Activated CD8-positive, alpha-beta T cell treated with anti-CD3 and anti-CD28 coated beads, Interleukin-2, amount 10 ng/mL, durations not matched to agents 7 days and 5 days (primary cell): Measurements from ENCODE around the gene ERCC6L2. TPM values are rescaled to one million over a fixed set of nuclear protein-coding genes. Genes with fewer than 3 reads are reported as not detected.
A peak's percentile ranks its signal among the peaks of the same experiment; 100 is the strongest.

Source experiments
- ATAC-seq: fragments of 150-1000 bp; cut with Tn5 transposase; one replicate; pipeline ENCODE4 v1.10.0; 2021; ENCODE audit warnings: moderate library complexity
- CTCF ChIA-PET: fragments of 350-600 bp; sonication (Branson Sonifier 250); formaldehyde crosslinking; loops from one replicate; lab custom pipeline; 2021; ENCODE audit warnings: antibody characterized with exemption; lab: Charles Lee
- POLR2A ChIA-PET: fragments of 350-600 bp; sonication (Branson Sonifier 250); formaldehyde crosslinking; loops from one replicate; lab custom pipeline; 2021; ENCODE audit warnings: antibody characterized with exemption; lab: Charles Lee
- DNase-seq: peaks from one replicate; pipeline ENCODE4 v3.0.0-alpha.2; 2020
- H3K27ac Mint-ChIP-seq: one replicate; pipeline ENCODE4 v1.8.0; 2021; ENCODE audit warnings: mild to moderate bottlenecking, mixed read lengths
- H3K27me3 Mint-ChIP-seq: one replicate; pipeline ENCODE4 v1.8.0; 2021; ENCODE audit warnings: low read depth, mixed read lengths
- H3K36me3 Mint-ChIP-seq: one replicate; pipeline ENCODE4 v1.8.0; 2021; ENCODE audit warnings: low read depth, mixed read lengths
- H3K4me1 Mint-ChIP-seq: one replicate; pipeline ENCODE4 v1.8.0; 2021; ENCODE audit warnings: low read depth, mixed read lengths
- H3K4me3 Mint-ChIP-seq: one replicate; pipeline ENCODE4 v1.8.0; 2021; ENCODE audit warnings: mild to moderate bottlenecking, mixed read lengths
- H3K9me3 Mint-ChIP-seq: one replicate; pipeline ENCODE4 v1.8.0; 2022; ENCODE audit warnings: mixed read lengths; ENCODE audit not compliant: insufficient read depth
- total RNA-seq, 2 experiments: library from RNA; stranded (reverse); gene quantifications; one replicate each; pipeline ENCODE4 v1.2.3, GENCODE V29; 2021

Gene ERCC6L2
- total RNA-seq, 2 experiments from 2014 or later, result 32.2 to 33.1 TPM

DNA sequence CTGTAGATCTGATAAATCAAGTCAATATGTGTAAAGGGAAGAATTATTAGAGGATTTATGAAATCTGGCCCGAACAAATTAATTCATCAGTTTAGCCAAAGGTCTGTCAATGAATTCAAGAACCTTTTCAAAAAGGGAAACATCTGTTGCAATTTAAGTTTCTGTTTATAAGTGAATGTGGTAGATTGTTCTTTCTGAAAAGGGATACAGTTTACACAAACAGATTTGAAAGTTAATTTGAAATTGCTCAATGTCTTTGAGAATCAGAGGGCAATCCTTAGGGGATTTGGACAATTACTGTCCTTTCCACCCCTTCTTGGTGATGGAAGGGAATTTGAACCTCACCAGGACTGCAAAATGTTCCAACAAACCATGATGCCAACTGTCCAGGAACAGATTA lies 29.7 kb upstream of the ERCC6L2 start:
- Mint-ChIP-seq H3K4me3 (no peak overlapping the region), H3K36me3 (peaks cover 19% of the 10 kb centered on the region), H3K27ac (no peak overlapping the region), H3K27me3 (peaks cover 5% of the 10 kb centered on the region), H3K9me3 (peaks cover 12% of the 10 kb centered on the region), H3K4me1 (no peaks in the 10 kb centered on the region)
- CTCF ChIA-PET, result no interaction called here
- ATAC-seq (no peak), DNase-seq (no peak)
- POLR2A ChIA-PET, result no interaction called here

DNA sequence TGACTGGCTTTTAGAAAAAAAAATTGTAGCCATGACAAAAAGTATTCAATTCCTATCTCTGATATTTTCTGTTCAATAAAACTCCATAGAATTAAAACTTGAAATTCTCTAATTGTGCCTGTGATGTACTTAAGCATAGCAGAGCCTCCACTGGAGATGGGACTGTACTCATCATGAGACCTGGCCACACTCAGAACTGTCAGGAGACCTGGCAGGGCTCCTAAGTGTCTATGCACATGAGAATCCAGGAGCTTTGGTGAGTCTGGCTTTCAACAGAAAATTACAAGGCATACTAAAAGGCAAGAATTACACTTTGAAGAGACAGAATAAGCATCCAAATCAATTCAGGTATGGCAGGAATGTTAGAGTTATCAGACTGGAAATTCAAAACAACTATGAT lies 26.7 kb upstream of the ERCC6L2 start:
- no peaks in the 10 kb centered on the region for H3K27me3 Mint-ChIP-seq
- DNase-seq (no peak), ATAC-seq (no peak)
- ChIA-PET POLR2A (no interaction called here), CTCF (no interaction called here)
- H3K9me3 Mint-ChIP-seq, result peaks cover 12% of the 10 kb centered on the region
- no peak overlapping the region for H3K4me3 Mint-ChIP-seq
- peaks cover 24% of the 10 kb centered on the region for H3K36me3 Mint-ChIP-seq
- no peak overlapping the region for H3K27ac Mint-ChIP-seq
- peaks cover 15% of the 10 kb centered on the region for H3K4me1 Mint-ChIP-seq

DNA sequence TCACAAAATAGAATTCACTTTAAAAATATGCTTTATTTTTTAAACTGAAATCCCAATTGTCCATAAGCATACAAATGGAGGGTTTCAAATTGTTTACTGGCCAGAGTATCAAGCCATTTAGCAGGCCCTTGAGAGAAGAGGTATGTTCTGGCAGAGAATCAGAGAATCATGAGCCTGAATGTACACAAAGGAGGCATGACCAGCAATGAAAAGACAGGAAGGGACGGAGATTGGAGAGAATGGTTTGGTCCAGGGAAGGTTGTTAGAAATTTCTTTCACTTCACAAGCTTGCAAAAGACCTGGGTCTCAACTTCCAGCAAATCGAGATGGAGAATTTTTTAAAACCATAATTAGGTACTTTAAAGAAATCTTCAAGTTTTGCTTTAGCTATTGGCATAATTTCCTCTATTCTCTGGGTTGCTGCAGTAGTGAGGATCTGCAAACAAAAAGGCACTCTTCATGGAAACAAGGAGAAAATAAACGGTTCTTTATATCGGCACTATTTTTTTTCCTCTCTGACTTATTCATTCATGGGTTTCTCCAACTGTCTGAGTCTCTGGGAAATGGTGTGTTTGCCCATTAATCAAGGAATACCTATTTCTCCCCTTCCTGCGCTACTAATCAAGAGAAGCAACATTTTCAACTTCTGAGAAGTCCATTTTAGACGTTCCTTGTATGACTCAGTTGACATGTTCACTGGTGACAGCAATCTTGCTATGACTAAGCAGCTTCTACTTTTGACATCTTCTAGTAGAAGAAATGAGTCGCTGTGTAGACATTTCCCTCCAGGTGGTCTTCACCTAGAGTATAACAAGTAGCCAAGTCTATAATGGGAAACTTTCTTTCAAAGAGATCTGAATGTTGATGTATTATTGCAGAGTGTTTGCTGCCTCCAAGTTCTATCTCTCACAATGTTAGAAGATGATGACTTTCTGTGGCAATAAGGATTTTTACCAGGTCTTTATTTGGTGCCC lies 23.1 kb upstream of the ERCC6L2 start:
- DNase-seq (no peak), ATAC-seq (peak; percentile 53)
- Mint-ChIP-seq H3K4me3 (no peak overlapping the region), H3K9me3 (peaks cover 12% of the 10 kb centered on the region), H3K27me3 (no peaks in the 10 kb centered on the region), H3K27ac (no peak overlapping the region), H3K4me1 (peaks cover 15% of the 10 kb centered on the region), H3K36me3 (peaks cover 27% of the 10 kb centered on the region)
- ChIA-PET POLR2A (interaction anchor here (0.7 to 0.8 kb wide), 2 partner anchors 29 to 96 kb away, joined by 3 read pairs; no protein-coding TSS in a partner anchor), CTCF (interaction anchor here (1.1 kb wide), 1 partner anchor 157 kb away, joined by 4 read pairs; no protein-coding TSS in a partner anchor)

DNA sequence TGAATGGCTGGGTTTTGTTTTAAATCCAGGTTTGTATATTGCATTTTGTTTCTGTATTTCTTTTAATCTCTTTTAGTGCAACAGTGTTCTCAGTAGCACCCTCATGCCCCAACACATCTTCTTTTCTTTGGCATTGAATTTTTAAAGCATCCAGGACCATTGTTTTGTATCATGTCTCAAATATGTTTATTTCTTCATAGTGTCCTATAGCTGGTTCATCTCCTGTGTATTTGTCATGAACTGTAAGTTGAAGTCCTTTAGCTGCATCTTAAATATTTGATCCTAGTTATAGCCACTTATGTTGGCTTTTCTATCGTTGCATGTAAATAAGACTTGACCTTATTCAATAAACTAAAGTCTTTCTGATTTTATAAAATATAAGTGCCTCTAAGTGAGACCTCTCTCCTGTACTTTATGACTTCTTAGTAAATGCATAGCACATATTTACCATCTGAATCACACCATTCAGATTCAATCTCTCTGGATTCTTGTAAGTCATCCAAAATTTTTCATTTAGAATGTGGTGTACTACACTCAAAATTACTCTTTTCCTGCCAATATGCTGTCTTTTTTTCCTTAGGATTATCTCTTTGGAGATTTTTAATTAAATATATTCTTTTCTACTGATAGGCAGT lies 21.0 kb upstream of the ERCC6L2 start:
- CTCF ChIA-PET, result interaction anchor here (2.0 kb wide), 1 partner anchor 20 kb away, joined by 4 read pairs; no protein-coding TSS in a partner anchor
- DNase-seq, result no peak

DNA sequence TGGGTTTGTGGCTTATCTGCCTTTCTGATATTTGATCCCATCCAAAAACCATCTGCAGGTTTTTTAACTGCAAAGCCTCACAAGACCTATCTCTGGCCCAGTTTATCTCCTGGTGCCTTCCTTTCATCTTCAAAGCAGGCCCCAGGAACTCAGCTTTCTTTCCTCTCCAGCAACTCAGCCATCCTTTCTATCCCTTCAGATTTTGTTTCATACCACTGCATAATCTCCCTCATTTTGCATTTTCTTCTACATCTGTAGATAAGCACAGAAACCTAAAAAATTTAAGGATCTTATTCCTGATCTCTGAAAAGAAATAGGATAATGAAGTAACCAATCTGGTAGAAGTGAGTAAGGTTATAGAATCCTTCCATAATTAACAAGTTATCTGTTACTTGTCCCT lies 19.5 kb upstream of the ERCC6L2 start:
- no peak overlapping the region for H3K4me3 Mint-ChIP-seq
- H3K36me3 Mint-ChIP-seq, result peaks cover 9% of the 10 kb centered on the region
- CTCF ChIA-PET, result no interaction called here
- no peak for ATAC-seq
- no peaks in the 10 kb centered on the region for H3K9me3 Mint-ChIP-seq
- H3K4me1 Mint-ChIP-seq, result peaks cover 17% of the 10 kb centered on the region
- no peak overlapping the region for H3K27ac Mint-ChIP-seq
- no peak for DNase-seq
- POLR2A ChIA-PET, result no interaction called here
- no peaks in the 10 kb centered on the region for H3K27me3 Mint-ChIP-seq

More for the DNA sequence above, 21.0 kb upstream of the ERCC6L2 start:
- no peaks in the 10 kb centered on the region for H3K27me3 Mint-ChIP-seq
- ATAC-seq, result no peak
- peaks cover 17% of the 10 kb centered on the region for H3K4me1 Mint-ChIP-seq
- no peak overlapping the region for H3K27ac Mint-ChIP-seq
- H3K4me3 Mint-ChIP-seq, result no peak overlapping the region
- no peaks in the 10 kb centered on the region for H3K9me3 Mint-ChIP-seq
- H3K36me3 Mint-ChIP-seq, result peaks cover 12% of the 10 kb centered on the region
- POLR2A ChIA-PET, result no interaction called here

DNA sequence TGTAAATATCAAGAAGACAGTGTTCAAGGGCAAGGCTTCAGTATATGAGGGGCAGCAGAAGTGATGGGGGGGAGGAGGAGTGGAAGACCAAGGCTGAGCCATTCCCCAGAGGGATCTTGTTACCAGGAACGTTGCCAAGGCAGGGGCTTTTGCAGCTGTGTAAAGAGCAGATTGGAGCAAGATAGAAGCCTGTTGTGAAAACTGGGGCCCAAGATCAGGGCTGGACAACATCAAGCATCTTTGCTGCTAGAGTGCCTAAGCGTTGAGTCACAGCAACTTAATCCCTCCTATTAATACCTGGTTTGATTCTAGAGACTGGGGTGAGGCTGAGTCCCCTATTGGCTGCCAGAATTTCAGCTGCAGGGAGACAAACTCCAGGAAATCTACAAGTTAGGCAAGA lies 18.4 kb upstream of the ERCC6L2 start:
- no peak overlapping the region for H3K27ac Mint-ChIP-seq
- peaks cover 10% of the 10 kb centered on the region for H3K4me1 Mint-ChIP-seq
- DNase-seq (no peak), ATAC-seq (no peak)
- ChIA-PET POLR2A (no interaction called here), CTCF (no interaction called here)
- peaks cover 7% of the 10 kb centered on the region for H3K9me3 Mint-ChIP-seq
- no peak overlapping the region for H3K4me3 Mint-ChIP-seq
- H3K36me3 Mint-ChIP-seq, result peaks cover 9% of the 10 kb centered on the region
- no peaks in the 10 kb centered on the region for H3K27me3 Mint-ChIP-seq

DNA sequence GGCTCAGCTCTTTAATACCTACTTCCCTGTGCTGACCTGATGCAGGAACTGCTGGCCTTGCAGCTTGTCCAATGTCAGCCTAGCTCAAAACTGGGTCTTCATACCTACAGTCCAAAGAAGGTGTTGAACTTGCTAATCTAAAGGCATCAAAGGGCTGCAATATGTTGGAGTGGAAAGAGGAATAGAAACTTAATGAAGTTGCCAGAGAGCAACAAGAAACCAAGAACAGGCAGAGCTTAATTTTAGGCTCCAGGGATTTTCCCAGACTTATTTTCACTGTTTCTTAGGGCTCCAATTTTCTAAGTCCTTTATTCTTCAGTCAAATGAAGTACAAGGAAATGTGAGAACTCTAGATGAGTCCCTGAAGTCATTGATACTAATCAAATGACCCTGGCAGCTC lies 17.6 kb upstream of the ERCC6L2 start:
- no peak overlapping the region for H3K27ac Mint-ChIP-seq
- CTCF ChIA-PET, result interaction anchor here (1.1 kb wide), 1 partner anchor 346 kb away, joined by 3 read pairs; no protein-coding TSS in a partner anchor
- peaks cover 14% of the 10 kb centered on the region for H3K36me3 Mint-ChIP-seq
- H3K4me3 Mint-ChIP-seq, result no peak overlapping the region
- DNase-seq (no peak), ATAC-seq (no peak)
- POLR2A ChIA-PET, result no interaction called here
- H3K9me3 Mint-ChIP-seq, result peaks cover 15% of the 10 kb centered on the region
- H3K27me3 Mint-ChIP-seq, result no peaks in the 10 kb centered on the region
- H3K4me1 Mint-ChIP-seq, result peaks cover 3% of the 10 kb centered on the region

DNA sequence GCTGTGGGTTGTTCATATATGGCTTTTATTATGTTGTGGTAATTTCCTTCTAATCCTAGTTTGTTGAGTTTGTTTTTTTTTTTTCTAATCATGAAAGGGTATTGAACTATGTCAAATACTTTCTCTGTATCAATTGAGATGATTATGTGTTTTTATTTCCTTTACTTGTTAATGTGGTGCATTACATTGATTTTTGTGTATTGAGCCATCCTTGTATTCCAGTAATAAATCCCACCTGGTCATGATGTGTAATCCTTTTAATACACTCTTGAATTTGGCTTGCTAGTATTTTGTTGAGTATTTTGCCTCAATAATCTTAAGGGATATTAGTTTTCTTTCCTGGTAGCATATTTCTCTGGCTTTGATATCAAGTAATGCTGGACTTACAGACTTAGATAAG lies 13.1 kb upstream of the ERCC6L2 start:
- POLR2A ChIA-PET, result no interaction called here
- no peak overlapping the region for H3K27ac Mint-ChIP-seq
- DNase-seq, result no peak
- CTCF ChIA-PET, result no interaction called here
- no peaks in the 10 kb centered on the region for H3K27me3 Mint-ChIP-seq
- H3K4me3 Mint-ChIP-seq, result no peak overlapping the region
- H3K9me3 Mint-ChIP-seq, result peaks cover 27% of the 10 kb centered on the region
- H3K4me1 Mint-ChIP-seq, result peaks cover 2% of the 10 kb centered on the region
- peaks cover 25% of the 10 kb centered on the region for H3K36me3 Mint-ChIP-seq
- no peak for ATAC-seq

DNA sequence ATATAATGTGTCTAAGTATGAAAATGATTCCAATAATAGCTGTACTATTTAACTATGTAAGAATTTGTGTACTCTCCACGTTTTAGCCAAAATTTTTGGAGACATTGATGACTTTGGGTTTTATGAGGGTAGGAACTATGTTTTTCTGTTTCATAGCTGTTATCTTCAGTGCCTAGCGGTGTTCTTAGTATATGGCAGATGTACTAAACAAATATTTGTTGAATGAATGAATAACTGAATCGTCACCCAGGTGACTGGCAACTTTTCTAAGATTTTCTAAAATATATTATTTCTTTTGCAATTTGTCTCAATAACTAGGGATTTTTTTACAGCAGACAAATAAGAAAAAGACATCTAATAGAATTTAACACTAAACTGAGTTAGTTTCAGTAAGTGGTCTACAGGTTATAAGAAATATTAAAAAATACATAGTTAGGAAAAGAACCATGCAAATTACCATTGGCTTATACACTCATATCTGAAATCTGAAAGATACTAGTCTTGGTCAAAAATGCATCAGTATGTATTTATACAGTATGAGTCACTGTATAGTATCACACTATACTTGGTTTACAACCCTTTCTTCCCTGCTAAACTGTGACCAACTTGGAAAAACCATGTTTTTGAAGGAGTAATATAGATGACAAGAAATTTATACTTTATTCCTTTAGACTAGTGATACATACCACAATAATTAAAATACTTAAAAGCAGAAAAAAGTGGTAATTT lies 10.5 kb upstream of the ERCC6L2 start:
- Mint-ChIP-seq H3K27ac (no peak overlapping the region), H3K36me3 (peaks cover 31% of the 10 kb centered on the region), H3K4me3 (no peak overlapping the region), H3K27me3 (no peaks in the 10 kb centered on the region), H3K9me3 (peaks cover 30% of the 10 kb centered on the region), H3K4me1 (no peaks in the 10 kb centered on the region)
- CTCF ChIA-PET, result no interaction called here
- no peak for ATAC-seq
- POLR2A ChIA-PET, result no interaction called here
- DNase-seq, result no peak

DNA sequence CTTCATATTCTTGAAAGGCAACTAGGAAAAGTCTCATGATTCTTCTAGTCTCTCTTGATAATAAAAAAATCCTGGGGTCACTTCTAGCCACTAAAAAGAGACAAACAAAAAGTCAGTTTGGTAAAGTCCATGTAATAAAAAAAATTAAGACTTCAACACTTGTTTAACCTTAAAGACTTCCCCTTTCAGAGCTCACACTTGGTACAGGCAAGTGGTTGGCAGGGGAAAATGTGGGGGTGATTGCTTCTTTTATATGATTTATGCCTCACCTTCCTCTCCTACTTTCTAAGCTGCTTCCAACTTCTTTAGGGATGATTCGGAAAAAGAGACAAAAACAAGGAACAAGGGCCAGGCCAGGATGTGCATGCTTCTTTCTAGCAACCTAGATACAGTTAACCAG lies 5.1 kb upstream of the ERCC6L2 start:
- Mint-ChIP-seq H3K27ac (no peak overlapping the region), H3K27me3 (no peaks in the 10 kb centered on the region), H3K9me3 (peaks cover 9% of the 10 kb centered on the region), H3K36me3 (peaks cover 51% of the 10 kb centered on the region), H3K4me3 (no peak overlapping the region), H3K4me1 (peaks cover 13% of the 10 kb centered on the region)
- DNase-seq, result no peak
- ChIA-PET CTCF (interaction anchor here (0.8 to 2.0 kb wide), 2 partner anchors 10 to 143 kb away, joined by 3 to 4 read pairs; no protein-coding TSS in a partner anchor), POLR2A (no interaction called here)
- no peak for ATAC-seq

DNA sequence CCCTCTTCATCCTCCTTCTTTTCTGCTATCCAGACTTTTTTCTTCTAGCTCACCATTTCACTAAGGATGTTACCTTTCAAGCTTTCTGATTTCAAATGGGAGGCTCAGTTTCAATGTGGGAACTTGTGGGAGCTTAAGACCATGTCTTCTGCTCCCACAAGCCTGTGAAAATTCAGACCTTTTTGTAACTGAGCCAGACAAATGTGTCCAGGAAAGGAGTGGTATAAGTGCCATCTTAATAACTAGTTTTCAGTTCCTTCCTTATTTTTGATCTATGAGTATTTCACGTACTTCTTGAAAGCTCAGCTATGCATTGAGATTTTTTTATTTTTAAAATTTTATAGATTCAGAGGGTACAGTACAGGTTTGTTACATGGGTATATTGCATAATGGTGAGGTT lies 4.6 kb upstream of the ERCC6L2 start:
- Mint-ChIP-seq H3K36me3 (peaks cover 50% of the 10 kb centered on the region), H3K4me1 (peaks cover 13% of the 10 kb centered on the region), H3K4me3 (no peak overlapping the region), H3K27me3 (no peaks in the 10 kb centered on the region), H3K27ac (no peak overlapping the region), H3K9me3 (peaks cover 8% of the 10 kb centered on the region)
- POLR2A ChIA-PET, result no interaction called here
- DNase-seq, result no peak
- no peak for ATAC-seq
- CTCF ChIA-PET, result interaction anchor here (0.8 to 2.0 kb wide), 2 partner anchors 11 to 144 kb away, joined by 3 to 4 read pairs; no protein-coding TSS in a partner anchor
